ENCODE results near the gene PHB1.
"Not testable (repeated sequence)": the region's sequence is repeated elsewhere in the genome, so short reads cannot be mapped to it uniquely, and the experiment has no call there.

PHB1 gene

GRCh38 chr17:49378311-49378710 lies 36.4 kb downstream of the PHB1 start:
- no peak for DNase-seq (ENCODE audit: low read depth)

- DNase-seq (ENCODE audit: low read depth), result no peak
Observed at GRCh38 chr17:49375544-49375943, 39.1 kb downstream of the PHB1 start.

GRCh38 chr17:49373115-49373514 lies 41.6 kb downstream of the PHB1 start:
- no peak for DNase-seq (ENCODE audit: low read depth)

- DNase-seq (ENCODE audit: low read depth), result no peak
Observed at GRCh38 chr17:49372425-49372824, 42.3 kb downstream of the PHB1 start.

- DNase-seq (ENCODE audit: low read depth), result no peak
Observed at GRCh38 chr17:49370971-49371834, 43.5 kb downstream of the PHB1 start.

GRCh38 chr17:49369760-49370159 lies 44.9 kb downstream of the PHB1 start:
- no peak for DNase-seq (ENCODE audit: low read depth)

- DNase-seq (ENCODE audit: low read depth), result no peak
Observed at GRCh38 chr17:49369089-49369488, 45.6 kb downstream of the PHB1 start.

GRCh38 chr17:49365667-49366066 lies 49.0 kb downstream of the PHB1 start:
- DNase-seq (ENCODE audit: low read depth), result no peak

- not testable (repeated sequence) for DNase-seq (ENCODE audit: low read depth)
Observed at GRCh38 chr17:49365126-49365525, 49.6 kb downstream of the PHB1 start.

- DNase-seq (ENCODE audit: low read depth), result no peak
Observed at GRCh38 chr17:49364119-49364518, 50.6 kb downstream of the PHB1 start.

GRCh38 chr17:49363251-49363650 lies 51.4 kb downstream of the PHB1 start:
- DNase-seq (ENCODE audit: low read depth), result no peak

GRCh38 chr17:49362723-49363117 lies 52.0 kb downstream of the PHB1 start:
- no peak for DNase-seq (ENCODE audit: low read depth)

- peak; percentile 94 for DNase-seq (ENCODE audit: low read depth)
Observed at GRCh38 chr17:49361902-49362722, 52.6 kb downstream of the PHB1 start, which contains the start of gene ZNF652. TSS of gene ZNF652 (minus strand) at chr17:49362250. CDS start at chr17:49317725, 44,525 bp downstream.

- peak; percentile 82 for DNase-seq (ENCODE audit: low read depth)
Observed at GRCh38 chr17:49361129-49361901, 53.4 kb downstream of the PHB1 start.

GRCh38 chr17:49360796-49361128 lies 53.9 kb downstream of the PHB1 start:
- no peak for DNase-seq (ENCODE audit: low read depth)

GRCh38 chr17:49359990-49360795 lies 54.5 kb downstream of the PHB1 start:
- DNase-seq (ENCODE audit: low read depth), result no peak

GRCh38 chr17:49358641-49359247 lies 55.9 kb downstream of the PHB1 start:
- no peak for DNase-seq (ENCODE audit: low read depth)

GRCh38 chr17:49357516-49357915 lies 57.2 kb downstream of the PHB1 start:
- no peak for DNase-seq (ENCODE audit: low read depth)

GRCh38 chr17:49356320-49356719 lies 58.4 kb downstream of the PHB1 start:
- DNase-seq (ENCODE audit: low read depth), result no peak
